K562 (cell line): Measurements from ENCODE around the gene SHROOM3. TPM values are rescaled to one million over a fixed set of nuclear protein-coding genes. Genes with fewer than 3 reads are reported as not detected.

Source experiments
- ATAC-seq: fragments of 200-7000 bp; cut with Tn5 transposase; 3 replicates; pipeline ENCODE4 v1.9.1; 2020; ENCODE audit warnings: moderate library complexity
- BruUV-seq: library from RNA; stranded (reverse); fragments of 400-500 nt; replicated peaks from 2 replicates; lab custom pipeline; 2021; lab: Mats Ljungman, UMichigan
- CTCF ChIA-PET: fragments of 300-600 bp; formaldehyde crosslinking; extraction: SDS; loops from one replicate; lab custom pipeline; 2021; ENCODE audit warnings: low intra/inter-chr PET ratio; lab: Yijun Ruan, JAX
- POLR2A ChIA-PET: fragments of 300-600, 350-650 bp; sonication (Branson Sonifier 250); formaldehyde crosslinking; extraction: SDS; loops from one replicate; lab custom pipeline; 2021; ENCODE audit warnings: antibody characterized with exemption, inconsistent platforms; lab: Yijun Ruan, JAX
- DNase-seq, 4 experiments: peaks; one replicate each; pipeline versions ENCODE4 v3.0.0 to v3.0.0-alpha.2; 2011 to 2018; ENCODE audit warnings: low spot score in 3 of 4, mixed read lengths in 3 of 4; ENCODE audit errors: extremely low read depth in 1 of 4
- FAIRE-seq: peaks from 2 replicates; lab custom pipeline; 2011; peaks lifted over from hg19 to GRCh38; lab: Jason Lieb, UNC
- H2AFZ ChIP-seq: 2 replicates; pipeline ENCODE4 v1.6.0; 2011; ENCODE audit warnings: low read depth, low read length, control low read depth, inconsistent platforms
- H3K27ac ChIP-seq: fragments of 200-600 bp; 3 replicates; pipeline ENCODE4 v1.8.0; 2011; ENCODE audit warnings: low read depth, mild to moderate bottlenecking, control low read depth, inconsistent platforms, low read length, moderate library complexity, mixed read lengths; ENCODE audit errors: extremely low read depth
- H3K27me3 ChIP-seq, 2 experiments: fragments of 300-600 bp in 1 of 2; 2 replicates in 1 of 2; 3 replicates in 1 of 2; pipeline versions ENCODE4 v1.6.0 to v1.8.0; 2011; ENCODE audit warnings: inconsistent platforms in 2 of 2, low read length in 2 of 2, mild to moderate bottlenecking in 1 of 2, mixed read lengths in 1 of 2, moderate library complexity in 1 of 2; ENCODE audit not compliant: control insufficient read depth in 2 of 2, insufficient read depth in 2 of 2
- H3K36me3 ChIP-seq: fragments of 300-600 bp; 3 replicates; pipeline ENCODE4 v1.8.0; 2011; ENCODE audit warnings: mild to moderate bottlenecking, low read length, inconsistent platforms; ENCODE audit not compliant: control insufficient read depth, insufficient read depth
- H3K4me1 ChIP-seq, 2 experiments: fragments of 200-600 bp in 1 of 2; replicated peaks in 1 of 2; 2 replicates in 1 of 2; 3 replicates in 1 of 2; pipeline versions ENCODE4 v1.5.1 to v1.8.0; 2011; ENCODE audit warnings: inconsistent platforms in 2 of 2, low read length in 2 of 2, mild to moderate bottlenecking in 1 of 2, mixed read lengths in 1 of 2, moderate library complexity in 1 of 2; ENCODE audit not compliant: control insufficient read depth in 2 of 2, insufficient read depth in 2 of 2
- H3K4me2 ChIP-seq: 2 replicates; pipeline ENCODE4 v1.6.1; 2011; ENCODE audit warnings: low read length, control low read depth, inconsistent platforms, mixed read lengths; ENCODE audit not compliant: insufficient read depth
- H3K4me3 ChIP-seq: fragments of 200-600 bp; sonication (generic), shearing (Covaris generic); 2 replicates; pipeline ENCODE4 v1.5.1; 2016; ENCODE audit warnings: control low read depth, inconsistent platforms
- H3K79me2 ChIP-seq: fragments of 200-600 bp; 3 replicates; pipeline ENCODE4 v1.8.0; 2011; ENCODE audit warnings: low read length, inconsistent platforms; ENCODE audit not compliant: control insufficient read depth, insufficient read depth
- H3K9ac ChIP-seq, 2 experiments: 2 replicates each; pipeline versions ENCODE4 v1.6.0 to v1.6.1; 2011; ENCODE audit warnings: low read depth in 2 of 2, low read length in 2 of 2, control low read depth in 1 of 2, inconsistent platforms in 1 of 2, mild to moderate bottlenecking in 1 of 2, mixed read lengths in 1 of 2; ENCODE audit not compliant: insufficient read depth in 1 of 2
- H3K9me1 ChIP-seq: one replicate; pipeline ENCODE4 v1.6.0; 2011; ENCODE audit warnings: inconsistent platforms, mild to moderate bottlenecking, low read length, moderate library complexity; ENCODE audit not compliant: control insufficient read depth, insufficient read depth
- H3K9me3 ChIP-seq: replicated peaks from 2 replicates; pipeline ENCODE4 v1.5.1; 2011; ENCODE audit warnings: low read depth, low read length, inconsistent platforms; ENCODE audit not compliant: control insufficient read depth, insufficient read depth
- H4K20me1 ChIP-seq: replicated peaks from 2 replicates; pipeline ENCODE4 v1.6.1; 2011; ENCODE audit warnings: low read length, inconsistent platforms, mixed read lengths; ENCODE audit not compliant: control insufficient read depth, insufficient read depth
- ADNP ChIP-seq: fragments of 200-800 bp; sonication (Bioruptor generic); IDR thresholded peaks from 2 replicates; pipeline ENCODE4 v1.6.1; 2016; ENCODE audit warnings: missing genetic modification characterization, missing compliant biosample characterization
- BACH1 ChIP-seq: fragments of 200-800 bp; sonication (Bioruptor generic); IDR thresholded peaks from 2 replicates; pipeline ENCODE4 v1.6.1; 2016; ENCODE audit warnings: missing genetic modification characterization, missing compliant biosample characterization
- HCFC1 ChIP-seq: IDR thresholded peaks from 2 replicates; pipeline ENCODE4 v1.6.1; 2012; ENCODE audit warnings: low read depth, low read length, improper control_type of control experiment
- MAFK ChIP-seq: IDR thresholded peaks from 2 replicates; pipeline ENCODE4 v1.6.1; 2011; ENCODE audit warnings: low read length, improper control_type of control experiment
- RB1 ChIP-seq: fragments of 450-650 bp; IDR thresholded peaks from 2 replicates; pipeline ENCODE4 v1.6.1; 2017; ENCODE audit warnings: low read depth, mild to moderate bottlenecking
- TEAD2 ChIP-seq: fragments of 450-650 bp; IDR thresholded peaks from 2 replicates; pipeline ENCODE4 v1.6.1; 2016; ENCODE audit warnings: missing genetic modification characterization, control low read depth, missing compliant biosample characterization
- ZBTB11 ChIP-seq, 3 experiments: fragments of 200-800 bp in 1 of 3; fragments of 250-450 bp in 1 of 3; fragments of 450-650 bp in 1 of 3; sonication (Bioruptor Pico) in 1 of 3; sonication (Bioruptor generic) in 1 of 3; formaldehyde crosslinking in 1 of 3; IDR thresholded peaks; 2 replicates each; pipeline versions ENCODE4 v1.6.1 to v1.8.0; 2016 to 2022; ENCODE audit warnings: mild to moderate bottlenecking in 2 of 3, missing genetic modification characterization in 2 of 3, missing compliant biosample characterization in 1 of 3, moderate library complexity in 1 of 3
- ZNF347 ChIP-seq: fragments of 450-650 bp; formaldehyde crosslinking; IDR thresholded peaks from 2 replicates; pipeline ENCODE4 v1.4.0; 2020; ENCODE audit warnings: low read depth, mild to moderate bottlenecking, moderate library complexity
- WGBS: fragments of 100-300 bp; shearing (Covaris generic); methylation state at CpG from one replicate; pipeline ENCODE4 v1.1.6; 2016; ENCODE audit warnings: low coverage, mixed read lengths; ENCODE audit not compliant: insufficient coverage; ENCODE audit errors: missing lambda C conversion rate; 5-methylcytosine and 5-hydroxymethylcytosine counted together
- in situ Hi-C: fragments of 300-500 bp; cut with MboI; formaldehyde crosslinking; loops from 4 replicates; pipeline ENCODE4 v1.15.0; 2018; ENCODE audit warnings: inconsistent platforms, mixed read lengths
- intact Hi-C: fragments of 100-400 bp; cut with micrococcal nuclease; formaldehyde crosslinking; loops from 2 replicates; pipeline ENCODE4 v1.14.2; 2022
- polyA plus RNA-seq, 8 experiments: library from polyadenylated mRNA; depleted of rRNA in 4 of 8; stranded (reverse) in 5 of 8; unstranded in 3 of 8; fragments of >200 nt; fragmentation: Nextera tagmentation in 2 of 8; fragmentation: Illumina TruSeq in 1 of 8; extraction: Ambion mirVana in 2 of 8; extraction: Trizol in 1 of 8; gene quantifications; 2 replicates each; pipeline versions ENCODE4 v1.2.1 to v1.2.3, GENCODE V29; 2011 to 2014; ENCODE audit warnings: inconsistent platforms in 1 of 8, missing spikeins in 1 of 8
- total RNA-seq, 7 experiments: library from RNA; depleted of rRNA in 6 of 7; stranded (reverse); fragments of >200 nt in 6 of 7; fragmentation: Illumina TruSeq in 2 of 7; extraction: Trizol in 2 of 7; gene quantifications; 2 replicates each; pipeline versions ENCODE4 v1.2.1 to v1.2.3, GENCODE V29; 2011 to 2021; ENCODE audit warnings: low replicate concordance in 1 of 7

SHROOM3 gene
- total and polyA plus RNA-seq, 9 of the 15 experiments (the other 6 are each of a cell fraction or from before 2014, with no cell fraction given): 0.01 to 0.07 TPM; not detected in 7

- Histone ChIP-seq H3K36me3 (no peaks in the 10 kb centered on the region), H3K4me3 (no peak overlapping the region), H3K4me2 (no peak overlapping the region), H3K27ac (no peak overlapping the region), H4K20me1 (no peaks in the 10 kb centered on the region), H3K9me1 (no peaks in the 10 kb centered on the region), H3K9ac (no peak overlapping the region)
- intact Hi-C loops (no loop called here), in situ Hi-C loops (no loop called here)
- ATAC-seq (no peak), FAIRE-seq (no peak)
- BruUV-seq: no TSS peak
- TF ChIP-seq RB1 (no peak), MAFK (no peak), TEAD2 (tag) (no peak), HCFC1 (no peak), ZBTB11 (CRISPR knock-in tag; IDR thresholded peaks at IDR 0.05) (no peak), ADNP (tag) (no peak), BACH1 (tag) (no peak), ZNF347 (CRISPR knock-in tag) (no peak)
- TF ChIP-seq, all 486 proteins: peak for 0
- DNase-seq: no peak
- Histone ChIP-seq H3K9me3 (no peaks in the 10 kb centered on the region), H2AFZ (no peak overlapping the region), H3K27me3 (peaks cover 0 to 16% of the 10 kb centered on the region in 2 experiments; a peak in 3 of 5 replicates), H3K79me2 (no peaks in the 10 kb centered on the region), H3K4me1 (no peaks in the 10 kb centered on the region)
- POLR2A ChIA-PET: no interaction called here
- WGBS: 10% methylated on average over 1 of the region's 1 CpG
- CTCF ChIA-PET: no interaction called here
These were observed 352.9 kb downstream of the SHROOM3 start for GRCh38 chr4:76787898-76788297.
